K562 (cell line): Measurements from ENCODE around the gene CFAP73. TPM values are rescaled to one million over a fixed set of nuclear protein-coding genes. Genes with fewer than 3 reads are reported as not detected.
"Not testable (repeated sequence)": the region's sequence is repeated elsewhere in the genome, so short reads cannot be mapped to it uniquely, and the experiment has no call there.

ENCODE experiments used
- ATAC-seq: fragments of 200-7000 bp; cut with Tn5 transposase; 3 replicates; pipeline ENCODE4 v1.9.1; 2020; ENCODE audit warnings: moderate library complexity
- BruUV-seq: library from RNA; stranded (reverse); fragments of 400-500 nt; replicated peaks from 2 replicates; lab custom pipeline; 2021; lab: Mats Ljungman, UMichigan
- CTCF ChIA-PET: fragments of 300-600 bp; formaldehyde crosslinking; extraction: SDS; loops from one replicate; lab custom pipeline; 2021; ENCODE audit warnings: low intra/inter-chr PET ratio; lab: Yijun Ruan, JAX
- POLR2A ChIA-PET: fragments of 300-600, 350-650 bp; sonication (Branson Sonifier 250); formaldehyde crosslinking; extraction: SDS; loops from one replicate; lab custom pipeline; 2021; ENCODE audit warnings: antibody characterized with exemption, inconsistent platforms; lab: Yijun Ruan, JAX
- DNase-seq, 4 experiments: peaks; one replicate each; pipeline versions ENCODE4 v3.0.0 to v3.0.0-alpha.2; 2011 to 2018; ENCODE audit warnings: low spot score in 3 of 4, mixed read lengths in 3 of 4; ENCODE audit errors: extremely low read depth in 1 of 4
- FAIRE-seq: peaks from 2 replicates; lab custom pipeline; 2011; peaks lifted over from hg19 to GRCh38; lab: Jason Lieb, UNC
- H2AFZ ChIP-seq: 2 replicates; pipeline ENCODE4 v1.6.0; 2011; ENCODE audit warnings: low read depth, low read length, control low read depth, inconsistent platforms
- H3K27ac ChIP-seq: fragments of 200-600 bp; 3 replicates; pipeline ENCODE4 v1.8.0; 2011; ENCODE audit warnings: low read depth, mild to moderate bottlenecking, control low read depth, inconsistent platforms, low read length, moderate library complexity, mixed read lengths; ENCODE audit errors: extremely low read depth
- H3K27me3 ChIP-seq, 2 experiments: fragments of 300-600 bp in 1 of 2; 2 replicates in 1 of 2; 3 replicates in 1 of 2; pipeline versions ENCODE4 v1.6.0 to v1.8.0; 2011; ENCODE audit warnings: inconsistent platforms in 2 of 2, low read length in 2 of 2, mild to moderate bottlenecking in 1 of 2, mixed read lengths in 1 of 2, moderate library complexity in 1 of 2; ENCODE audit not compliant: control insufficient read depth in 2 of 2, insufficient read depth in 2 of 2
- H3K36me3 ChIP-seq: fragments of 300-600 bp; 3 replicates; pipeline ENCODE4 v1.8.0; 2011; ENCODE audit warnings: mild to moderate bottlenecking, low read length, inconsistent platforms; ENCODE audit not compliant: control insufficient read depth, insufficient read depth
- H3K4me1 ChIP-seq, 2 experiments: fragments of 200-600 bp in 1 of 2; replicated peaks in 1 of 2; 2 replicates in 1 of 2; 3 replicates in 1 of 2; pipeline versions ENCODE4 v1.5.1 to v1.8.0; 2011; ENCODE audit warnings: inconsistent platforms in 2 of 2, low read length in 2 of 2, mild to moderate bottlenecking in 1 of 2, mixed read lengths in 1 of 2, moderate library complexity in 1 of 2; ENCODE audit not compliant: control insufficient read depth in 2 of 2, insufficient read depth in 2 of 2
- H3K4me2 ChIP-seq: 2 replicates; pipeline ENCODE4 v1.6.1; 2011; ENCODE audit warnings: low read length, control low read depth, inconsistent platforms, mixed read lengths; ENCODE audit not compliant: insufficient read depth
- H3K4me3 ChIP-seq: fragments of 200-600 bp; sonication (generic), shearing (Covaris generic); 2 replicates; pipeline ENCODE4 v1.5.1; 2016; ENCODE audit warnings: control low read depth, inconsistent platforms
- H3K79me2 ChIP-seq: fragments of 200-600 bp; 3 replicates; pipeline ENCODE4 v1.8.0; 2011; ENCODE audit warnings: low read length, inconsistent platforms; ENCODE audit not compliant: control insufficient read depth, insufficient read depth
- H3K9ac ChIP-seq, 2 experiments: 2 replicates each; pipeline versions ENCODE4 v1.6.0 to v1.6.1; 2011; ENCODE audit warnings: low read depth in 2 of 2, low read length in 2 of 2, control low read depth in 1 of 2, inconsistent platforms in 1 of 2, mild to moderate bottlenecking in 1 of 2, mixed read lengths in 1 of 2; ENCODE audit not compliant: insufficient read depth in 1 of 2
- H3K9me1 ChIP-seq: one replicate; pipeline ENCODE4 v1.6.0; 2011; ENCODE audit warnings: inconsistent platforms, mild to moderate bottlenecking, low read length, moderate library complexity; ENCODE audit not compliant: control insufficient read depth, insufficient read depth
- H3K9me3 ChIP-seq: replicated peaks from 2 replicates; pipeline ENCODE4 v1.5.1; 2011; ENCODE audit warnings: low read depth, low read length, inconsistent platforms; ENCODE audit not compliant: control insufficient read depth, insufficient read depth
- H4K20me1 ChIP-seq: replicated peaks from 2 replicates; pipeline ENCODE4 v1.6.1; 2011; ENCODE audit warnings: low read length, inconsistent platforms, mixed read lengths; ENCODE audit not compliant: control insufficient read depth, insufficient read depth
- NFE2 ChIP-seq: IDR thresholded peaks from 2 replicates; pipeline ENCODE4 v1.6.1; 2014; ENCODE audit warnings: antibody characterized with exemption, low read depth
- PHF21A ChIP-seq: fragments of 450-650 bp; IDR thresholded peaks from 2 replicates; pipeline ENCODE4 v1.6.1; 2017; ENCODE audit warnings: low read depth, borderline replicate concordance
- VEZF1 ChIP-seq: fragments of 200-800 bp; sonication (Bioruptor generic); IDR thresholded peaks from 2 replicates; pipeline ENCODE4 v1.6.1; 2017; ENCODE audit warnings: missing genetic modification characterization, missing compliant biosample characterization
- ZNF143 ChIP-seq: sonication (generic); formaldehyde crosslinking; IDR thresholded peaks from 2 replicates; pipeline ENCODE4 v1.9.0; 2022; ENCODE audit warnings: mild to moderate bottlenecking, missing genetic modification reagents
- WGBS: fragments of 100-300 bp; shearing (Covaris generic); methylation state at CpG from one replicate; pipeline ENCODE4 v1.1.6; 2016; ENCODE audit warnings: low coverage, mixed read lengths; ENCODE audit not compliant: insufficient coverage; ENCODE audit errors: missing lambda C conversion rate; 5-methylcytosine and 5-hydroxymethylcytosine counted together
- in situ Hi-C: fragments of 300-500 bp; cut with MboI; formaldehyde crosslinking; loops from 4 replicates; pipeline ENCODE4 v1.15.0; 2018; ENCODE audit warnings: inconsistent platforms, mixed read lengths
- intact Hi-C: fragments of 100-400 bp; cut with micrococcal nuclease; formaldehyde crosslinking; loops from 2 replicates; pipeline ENCODE4 v1.14.2; 2022
- polyA plus RNA-seq, 8 experiments: library from polyadenylated mRNA; depleted of rRNA in 4 of 8; stranded (reverse) in 5 of 8; unstranded in 3 of 8; fragments of >200 nt; fragmentation: Nextera tagmentation in 2 of 8; fragmentation: Illumina TruSeq in 1 of 8; extraction: Ambion mirVana in 2 of 8; extraction: Trizol in 1 of 8; gene quantifications; 2 replicates each; pipeline versions ENCODE4 v1.2.1 to v1.2.3, GENCODE V29; 2011 to 2014; ENCODE audit warnings: inconsistent platforms in 1 of 8, missing spikeins in 1 of 8
- total RNA-seq, 7 experiments: library from RNA; depleted of rRNA in 6 of 7; stranded (reverse); fragments of >200 nt in 6 of 7; fragmentation: Illumina TruSeq in 2 of 7; extraction: Trizol in 2 of 7; gene quantifications; 2 replicates each; pipeline versions ENCODE4 v1.2.1 to v1.2.3, GENCODE V29; 2011 to 2021; ENCODE audit warnings: low replicate concordance in 1 of 7
- TF ChIP-seq, protein P1 (sequence below): sonication (generic); formaldehyde crosslinking; IDR thresholded peaks from 2 replicates; pipeline ENCODE4 v1.8.0; 2022; ENCODE audit warnings: mild to moderate bottlenecking, missing genetic modification reagents
- TF ChIP-seq, protein P2 (sequence below), 2 experiments: fragments of 450-650 bp; conservative IDR thresholded peaks; 2 replicates each; pipeline ENCODE4 v1.6.1; 2017; ENCODE audit warnings: mild to moderate bottlenecking in 2 of 2, moderate library complexity in 2 of 2

CFAP73 gene
- total and polyA plus RNA-seq, 9 of the 15 experiments (the other 6 are each of a cell fraction or from before 2014, with no cell fraction given), result not detected

- TF ChIP-seq, protein P1, sequence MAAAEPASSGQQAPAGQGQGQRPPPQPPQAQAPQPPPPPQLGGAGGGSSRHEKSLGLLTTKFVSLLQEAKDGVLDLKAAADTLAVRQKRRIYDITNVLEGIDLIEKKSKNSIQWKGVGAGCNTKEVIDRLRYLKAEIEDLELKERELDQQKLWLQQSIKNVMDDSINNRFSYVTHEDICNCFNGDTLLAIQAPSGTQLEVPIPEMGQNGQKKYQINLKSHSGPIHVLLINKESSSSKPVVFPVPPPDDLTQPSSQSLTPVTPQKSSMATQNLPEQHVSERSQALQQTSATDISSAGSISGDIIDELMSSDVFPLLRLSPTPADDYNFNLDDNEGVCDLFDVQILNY (CRISPR knock-in tag), result no peak
- TF ChIP-seq NFE2 (no peak), PHF21A (no peak)
Observed at GRCh38 chr12:113115455-113116126, 33.9 kb upstream of the CFAP73 start (continued).

- Histone ChIP-seq H3K27me3 (peaks cover 30 to 57% of the 10 kb centered on the region in 2 experiments; a peak in 4 of 5 replicates), H3K9me3 (no peaks in the 10 kb centered on the region), H3K4me1 (peaks cover 0 to 20% of the 10 kb centered on the region in 2 experiments; a peak in 1 of 5 replicates), H3K4me3 (no peak overlapping the region), H4K20me1 (peaks cover 13% of the 10 kb centered on the region; the same call in 1 of the 2 replicates), H3K9me1 (peaks cover 2% of the 10 kb centered on the region), H3K27ac (no peak overlapping the region), H3K9ac (no peak overlapping the region; a peak in 1 of 4 replicates), H3K36me3 (no peaks in the 10 kb centered on the region), H3K79me2 (no peaks in the 10 kb centered on the region), H3K4me2 (peak overlapping the region; percentile 21; the same call in 1 of the 2 replicates), H2AFZ (0 out of 2 replicates have a peak overlapping the region, but pooled peaks have one; percentile 63)
- TF ChIP-seq VEZF1 (peak; percentile 51; the same call in 1 of the 2 replicates), ZNF143 (peak; percentile 67)
- TF ChIP-seq, protein P2, sequence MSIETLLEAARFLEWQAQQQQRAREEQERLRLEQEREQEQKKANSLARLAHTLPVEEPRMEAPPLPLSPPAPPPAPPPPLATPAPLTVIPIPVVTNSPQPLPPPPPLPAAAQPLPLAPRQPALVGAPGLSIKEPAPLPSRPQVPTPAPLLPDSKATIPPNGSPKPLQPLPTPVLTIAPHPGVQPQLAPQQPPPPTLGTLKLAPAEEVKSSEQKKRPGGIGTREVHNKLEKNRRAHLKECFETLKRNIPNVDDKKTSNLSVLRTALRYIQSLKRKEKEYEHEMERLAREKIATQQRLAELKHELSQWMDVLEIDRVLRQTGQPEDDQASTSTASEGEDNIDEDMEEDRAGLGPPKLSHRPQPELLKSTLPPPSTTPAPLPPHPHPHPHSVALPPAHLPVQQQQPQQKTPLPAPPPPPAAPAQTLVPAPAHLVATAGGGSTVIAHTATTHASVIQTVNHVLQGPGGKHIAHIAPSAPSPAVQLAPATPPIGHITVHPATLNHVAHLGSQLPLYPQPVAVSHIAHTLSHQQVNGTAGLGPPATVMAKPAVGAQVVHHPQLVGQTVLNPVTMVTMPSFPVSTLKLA (conservative IDR thresholded peaks at IDR 0.05), result no peak
- ATAC-seq (peak; percentile 79), DNase-seq (no peak), FAIRE-seq (no peak)
- ChIA-PET CTCF (no interaction called here), POLR2A (interaction anchor here (1.0 kb wide), 1 partner anchor 12 kb away, joined by 5 read pairs; no protein-coding TSS in a partner anchor)
- intact Hi-C loops (no loop called here), in situ Hi-C loops (no loop called here)
- 3% methylated on average over 6 of the region's 6 CpGs for WGBS
- no TSS peak for BruUV-seq
Observed at GRCh38 chr12:113116875-113117274, 32.6 kb upstream of the CFAP73 start.

GRCh38 chr12:113117684-113118083, 31.8 kb upstream of the CFAP73 start:
- H3K79me2 ChIP-seq, intact Hi-C loops, H2AFZ ChIP-seq, H3K27ac ChIP-seq, in situ Hi-C loops, H3K9ac ChIP-seq, H3K9me3 ChIP-seq, BruUV-seq, H3K4me3 ChIP-seq, FAIRE-seq, DNase-seq, H3K9me1 ChIP-seq, H3K4me2 ChIP-seq, CTCF ChIA-PET, ATAC-seq, H3K36me3 ChIP-seq: not testable (repeated sequence)
- Histone ChIP-seq H4K20me1 (peaks cover 13% of the 10 kb centered on the region; the same call in 1 of the 2 replicates), H3K4me1 (peaks cover 0 to 15% of the 10 kb centered on the region in 2 experiments; a peak in 1 of 5 replicates), H3K27me3 (peaks cover 24 to 49% of the 10 kb centered on the region in 2 experiments; a peak in 4 of 5 replicates)
- POLR2A ChIA-PET, result interaction anchor here (1.0 kb wide), 1 partner anchor 11 kb away, joined by 5 read pairs; no protein-coding TSS in a partner anchor
- 15% methylated on average over 8 of the region's 8 CpGs for whole genome bisulfite sequencing
